ENCODE results near the gene EIF3L. TPM values are rescaled to one million over a fixed set of nuclear protein-coding genes. Genes with fewer than 3 reads are reported as not detected.
"Not testable (repeated sequence)": the region's sequence is repeated elsewhere in the genome, so short reads cannot be mapped to it uniquely, and the experiment has no call there.

The EIF3L gene
- total RNA-seq: 403 TPM
- long read RNA-seq, transcript EIF3L-203 (13 exons, 3,220 nt): major isoform, 471 of 557 reads
- long read RNA-seq, partial matches to known transcripts: 58 of 557 reads
- long read RNA-seq, other reads (novel, unspliced or antisense): 27 of 557 reads

GRCh38 chr22:37849089-37849751, at the start of gene EIF3L:
TSS of gene EIF3L (plus strand) at chr22:37849419. CDS start at chr22:37849450, 31 bp downstream.
- ATAC-seq (peak; percentile 89), DNase-seq (peak; percentile 93)
- intact Hi-C loops (cut with micrococcal nuclease): no loop called here

GRCh38 chr22:37799979-37800378, 49.2 kb upstream of the EIF3L start:
- ATAC-seq, DNase-seq: not testable (repeated sequence)
- intact Hi-C loops (cut with micrococcal nuclease): loop anchor here (10.0 kb wide), 1 partner anchor 115 kb away; the partner anchor contains the start of gene NOL12

- intact Hi-C loops (cut with micrococcal nuclease): no loop called here
- no peak for DNase-seq
- no peak for ATAC-seq
Measured at GRCh38 chr22:37801946-37802309, 47.3 kb upstream of the EIF3L start.

- DNase-seq (peak; percentile 78), ATAC-seq (peak; percentile 38)
- intact Hi-C loops (cut with micrococcal nuclease): no loop called here
Measured at GRCh38 chr22:37802310-37803194, 46.7 kb upstream of the EIF3L start.

GRCh38 chr22:37803195-37803638, 46.0 kb upstream of the EIF3L start:
- no peak for ATAC-seq
- no peak for DNase-seq
- intact Hi-C loops (cut with micrococcal nuclease): no loop called here

- ATAC-seq: no peak
- intact Hi-C loops (cut with micrococcal nuclease): no loop called here
- DNase-seq: no peak
Measured at GRCh38 chr22:37803639-37804351, 45.4 kb upstream of the EIF3L start.

- DNase-seq: no peak
- no peak for ATAC-seq
- intact Hi-C loops (cut with micrococcal nuclease): no loop called here
Measured at GRCh38 chr22:37804352-37804880, 44.8 kb upstream of the EIF3L start.

GRCh38 chr22:37804881-37805809, 44.1 kb upstream of the EIF3L start:
- intact Hi-C loops (cut with micrococcal nuclease): no loop called here
- ATAC-seq (peak; percentile 63), DNase-seq (peak; percentile 94)

- ATAC-seq (no peak), DNase-seq (no peak)
- intact Hi-C loops (cut with micrococcal nuclease): no loop called here
Measured at GRCh38 chr22:37805810-37806277, 43.4 kb upstream of the EIF3L start.

GRCh38 chr22:37806409-37807333, 42.5 kb upstream of the EIF3L start:
- intact Hi-C loops (cut with micrococcal nuclease): no loop called here
- ATAC-seq: no peak

GRCh38 chr22:37807410-37808293, 41.6 kb upstream of the EIF3L start, which contains the start of gene GCAT:
TSS of gene GCAT (plus strand) at chr22:37807934. CDS start at chr22:37807968, 34 bp downstream.
- DNase-seq: peak; percentile 98
- ATAC-seq: peak; percentile 88
- intact Hi-C loops (cut with micrococcal nuclease): no loop called here

More at GRCh38 chr22:37806409-37807333, 42.5 kb upstream of the EIF3L start:
- no peak for DNase-seq

GRCh38 chr22:37808294-37808657, 40.9 kb upstream of the EIF3L start:
- ATAC-seq (no peak), DNase-seq (no peak)
- intact Hi-C loops (cut with micrococcal nuclease): no loop called here

GRCh38 chr22:37809672-37810333, 39.4 kb upstream of the EIF3L start:
- ATAC-seq (no peak), DNase-seq (no peak)
- intact Hi-C loops (cut with micrococcal nuclease): no loop called here

GRCh38 chr22:37811867-37812266, 37.4 kb upstream of the EIF3L start:
- DNase-seq: no peak
- no peak for ATAC-seq
- intact Hi-C loops (cut with micrococcal nuclease): no loop called here

GRCh38 chr22:37812869-37813678, 36.1 kb upstream of the EIF3L start:
- intact Hi-C loops (cut with micrococcal nuclease): no loop called here
- ATAC-seq (no peak), DNase-seq (no peak)
